Esophagus squamous epithelium (tissue), 4 donors: Measurements from ENCODE around the gene MAP1B.

Experiments
- POLR2A ChIP-seq, 4 donors: fragments of 450-650 bp; IDR thresholded peaks; one replicate each; pipeline ENCODE4 v1.6.1; 2017; ENCODE audit warnings: antibody characterized with exemption in 4 of 4, mild to moderate bottlenecking in 4 of 4, moderate library complexity in 3 of 4
- TF ChIP-seq, protein P1 (sequence below), 6 experiments: fragments of 450-650 bp in 4 of 6; fragments of 200-600 bp in 2 of 6; sonication (generic) in 2 of 6; IDR thresholded peaks; one replicate each; pipeline ENCODE4 v1.5.1; 2016 to 2019; ENCODE audit warnings: antibody characterized with exemption in 6 of 6, mild to moderate bottlenecking in 4 of 6, moderate library complexity in 4 of 6

DNA sequence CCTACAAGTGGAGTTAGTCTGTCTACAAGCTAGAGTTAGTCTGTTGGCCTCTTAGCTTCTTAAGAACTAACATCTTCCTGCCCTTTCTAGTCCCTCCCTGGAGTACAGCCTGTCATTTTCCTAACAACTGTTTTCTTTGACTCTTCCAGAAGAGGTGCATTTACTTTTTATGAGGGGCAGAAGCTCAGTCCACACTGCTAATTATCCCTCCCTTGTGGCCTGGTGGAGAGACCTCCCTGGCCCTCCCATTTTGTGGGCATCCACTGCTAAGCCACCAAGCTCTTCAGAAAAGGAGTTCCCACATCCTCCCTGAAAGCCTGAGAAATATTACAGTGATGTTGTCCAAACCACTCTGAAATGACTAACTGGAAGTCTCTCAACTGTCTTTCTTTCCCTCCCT lies 8.0 kb downstream of the MAP1B start:
- TF ChIP-seq, protein P1, sequence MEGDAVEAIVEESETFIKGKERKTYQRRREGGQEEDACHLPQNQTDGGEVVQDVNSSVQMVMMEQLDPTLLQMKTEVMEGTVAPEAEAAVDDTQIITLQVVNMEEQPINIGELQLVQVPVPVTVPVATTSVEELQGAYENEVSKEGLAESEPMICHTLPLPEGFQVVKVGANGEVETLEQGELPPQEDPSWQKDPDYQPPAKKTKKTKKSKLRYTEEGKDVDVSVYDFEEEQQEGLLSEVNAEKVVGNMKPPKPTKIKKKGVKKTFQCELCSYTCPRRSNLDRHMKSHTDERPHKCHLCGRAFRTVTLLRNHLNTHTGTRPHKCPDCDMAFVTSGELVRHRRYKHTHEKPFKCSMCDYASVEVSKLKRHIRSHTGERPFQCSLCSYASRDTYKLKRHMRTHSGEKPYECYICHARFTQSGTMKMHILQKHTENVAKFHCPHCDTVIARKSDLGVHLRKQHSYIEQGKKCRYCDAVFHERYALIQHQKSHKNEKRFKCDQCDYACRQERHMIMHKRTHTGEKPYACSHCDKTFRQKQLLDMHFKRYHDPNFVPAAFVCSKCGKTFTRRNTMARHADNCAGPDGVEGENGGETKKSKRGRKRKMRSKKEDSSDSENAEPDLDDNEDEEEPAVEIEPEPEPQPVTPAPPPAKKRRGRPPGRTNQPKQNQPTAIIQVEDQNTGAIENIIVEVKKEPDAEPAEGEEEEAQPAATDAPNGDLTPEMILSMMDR (IDR thresholded peaks at IDR 0.05): no peak
- no peak for TF ChIP-seq POLR2A (IDR thresholded peaks at IDR 0.05)
